ES-I3 (cell line): ENCODE data around the gene MOGAT3.

ENCODE experiments used
- H3K36me3 ChIP-seq: 2 replicates; pipeline ENCODE4 v1.6.1; 2013; ENCODE audit warnings: mild to moderate bottlenecking, low read length, control low read depth, moderate library complexity; ENCODE audit not compliant: insufficient read depth
- H3K4me1 ChIP-seq: 2 replicates; pipeline ENCODE4 v1.6.1; 2013; ENCODE audit warnings: mild to moderate bottlenecking, control low read depth, low read length; ENCODE audit not compliant: insufficient read depth
- H3K9ac ChIP-seq: 2 replicates; pipeline ENCODE4 v1.6.1; 2013; ENCODE audit warnings: low read depth, mild to moderate bottlenecking, low read length, moderate library complexity
- H3K9me3 ChIP-seq: 2 replicates; pipeline ENCODE4 v1.6.1; 2013; ENCODE audit warnings: mild to moderate bottlenecking, low read length, moderate library complexity; ENCODE audit not compliant: control insufficient read depth, insufficient read depth

MOGAT3 gene

DNA sequence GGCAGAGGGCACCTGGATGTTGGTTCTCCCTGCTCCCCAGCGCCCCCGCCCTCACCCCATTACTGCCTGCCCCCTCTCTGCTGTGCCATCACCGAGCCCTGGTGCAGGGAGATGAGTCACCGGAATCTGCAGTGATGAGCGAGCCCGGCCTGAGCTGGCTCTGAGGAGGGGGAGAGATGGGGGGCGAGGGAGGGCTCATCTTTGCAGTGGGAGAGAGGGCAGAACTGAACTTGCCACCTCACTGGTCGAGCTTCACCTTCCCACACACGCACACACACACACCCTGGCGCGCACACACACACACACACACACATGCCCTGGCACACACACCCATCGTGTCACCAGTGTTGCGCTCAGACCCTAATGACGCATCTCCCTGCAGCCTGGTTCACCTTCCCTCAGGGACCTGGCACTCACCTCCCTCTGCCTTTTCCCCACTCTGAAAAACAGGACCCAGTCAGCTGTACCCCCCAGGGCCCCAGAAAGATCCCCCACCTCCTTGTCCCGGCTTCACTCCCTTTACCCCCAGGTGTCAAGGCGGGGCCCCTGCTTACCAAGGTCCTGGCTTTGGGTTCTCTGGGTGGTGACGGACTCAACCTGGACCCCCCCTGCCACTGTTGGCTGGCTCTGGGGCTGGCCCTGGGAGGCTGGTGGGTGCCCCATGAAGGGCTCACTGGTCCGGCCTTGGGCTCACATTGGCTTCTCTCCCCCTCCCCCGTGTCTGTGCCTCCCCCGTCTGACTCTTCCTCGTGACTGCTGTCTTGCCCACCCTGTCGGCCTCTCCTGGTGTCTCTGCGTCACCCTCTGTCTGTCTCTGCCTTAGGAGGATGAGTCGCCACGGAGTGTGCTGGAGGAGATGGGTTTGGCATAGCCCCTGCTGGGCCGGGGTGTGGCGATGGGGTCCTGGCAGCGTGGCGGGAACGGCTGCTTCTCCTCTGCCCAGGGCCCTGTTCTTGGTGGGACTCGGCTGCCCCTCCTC is 40.9 kb downstream of the MOGAT3 start:
- H3K36me3 ChIP-seq: 0 out of 2 replicates have a peak, but pooled peaks cover 4% of the 10 kb centered on the region
- no peaks in the 10 kb centered on the region for H3K9me3 ChIP-seq
- H3K9ac ChIP-seq: peak overlapping the region; percentile 25; the same call in 1 of the 2 replicates
- peaks cover 46% of the 10 kb centered on the region for H3K4me1 ChIP-seq

DNA sequence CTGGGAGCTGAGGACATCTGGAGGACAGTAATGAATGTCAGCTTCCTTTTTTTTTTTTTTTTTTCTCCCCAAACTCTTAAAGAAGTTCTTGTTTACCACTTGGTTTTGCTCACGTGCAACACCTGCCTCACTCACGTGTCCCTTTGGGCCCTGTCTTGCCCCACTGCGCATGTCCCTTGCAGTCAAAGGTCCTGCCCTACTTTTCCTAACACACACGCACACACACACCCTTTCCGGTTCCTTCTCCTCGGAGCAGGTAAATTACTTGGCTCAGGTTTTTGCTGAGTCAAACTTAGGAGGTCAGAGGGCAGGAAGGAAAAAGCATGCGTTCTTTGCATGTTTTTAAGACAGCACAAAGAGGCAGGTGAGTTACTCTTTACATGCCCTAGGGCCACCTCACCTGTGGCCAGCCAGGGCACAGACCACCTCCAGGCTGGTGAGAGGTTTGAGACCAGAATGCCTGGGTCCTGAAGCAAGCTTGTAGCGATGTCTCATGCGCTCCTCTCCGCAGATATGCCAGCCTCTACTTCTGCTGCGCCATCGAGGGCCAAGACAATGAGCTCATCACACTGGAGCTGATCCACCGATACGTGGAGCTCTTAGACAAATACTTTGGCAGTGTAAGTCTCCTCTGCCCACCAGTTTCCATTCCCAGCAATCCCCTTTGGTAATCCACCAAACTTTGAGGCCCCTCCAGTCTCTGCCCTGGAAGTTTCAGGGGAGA is 43.8 kb downstream of the MOGAT3 start:
- Histone ChIP-seq H3K4me1 (peaks cover 46% of the 10 kb centered on the region), H3K9ac (no peak overlapping the region), H3K9me3 (no peaks in the 10 kb centered on the region), H3K36me3 (0 out of 2 replicates have a peak, but pooled peaks cover 4% of the 10 kb centered on the region)

DNA sequence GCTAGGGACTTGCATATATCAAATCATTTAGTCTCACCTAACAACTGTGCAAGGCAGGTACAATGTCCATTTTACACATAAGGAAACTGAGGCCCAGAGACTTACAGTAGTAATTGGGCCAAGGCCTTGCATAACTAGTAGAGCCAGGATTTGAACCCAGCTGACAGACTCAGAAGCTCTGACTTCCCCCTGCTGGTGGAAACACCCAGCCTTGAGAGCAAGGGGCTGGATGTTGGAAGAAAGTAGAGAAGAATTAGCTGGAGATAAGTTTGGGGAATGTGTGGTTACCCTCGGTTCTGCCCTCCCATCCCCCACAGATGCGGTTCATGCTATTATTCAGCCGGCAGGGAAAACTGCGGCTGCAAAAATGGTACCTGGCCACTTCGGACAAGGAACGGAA is 44.6 kb downstream of the MOGAT3 start:
- H3K9me3 ChIP-seq: no peaks in the 10 kb centered on the region
- 0 out of 2 replicates have a peak, but pooled peaks cover 4% of the 10 kb centered on the region for H3K36me3 ChIP-seq
- H3K4me1 ChIP-seq: peaks cover 42% of the 10 kb centered on the region
- H3K9ac ChIP-seq: no peak overlapping the region

DNA sequence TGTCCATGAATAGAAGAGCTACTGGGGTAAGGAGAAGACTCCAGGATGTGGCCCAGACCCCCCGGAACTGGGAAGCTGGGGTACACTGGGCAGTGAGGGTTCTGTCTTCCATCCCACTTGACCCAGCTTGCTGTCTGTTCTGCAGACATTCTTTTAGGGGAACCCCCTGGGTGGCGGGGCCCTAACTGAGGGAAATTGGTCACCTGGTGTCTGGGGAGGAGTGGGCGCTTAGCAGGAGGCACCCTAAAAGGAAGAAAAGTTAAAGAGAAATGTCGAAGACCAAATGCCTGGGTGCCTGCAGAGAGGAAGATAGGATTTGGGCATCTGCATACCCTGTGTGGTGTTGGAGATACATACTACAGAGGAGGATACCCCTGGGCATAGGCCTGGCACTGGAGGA is 45.5 kb downstream of the MOGAT3 start:
- Histone ChIP-seq H3K36me3 (0 out of 2 replicates have a peak, but pooled peaks cover 4% of the 10 kb centered on the region), H3K9ac (peak overlapping the region; percentile 84), H3K4me1 (peaks cover 34% of the 10 kb centered on the region), H3K9me3 (no peaks in the 10 kb centered on the region)

DNA sequence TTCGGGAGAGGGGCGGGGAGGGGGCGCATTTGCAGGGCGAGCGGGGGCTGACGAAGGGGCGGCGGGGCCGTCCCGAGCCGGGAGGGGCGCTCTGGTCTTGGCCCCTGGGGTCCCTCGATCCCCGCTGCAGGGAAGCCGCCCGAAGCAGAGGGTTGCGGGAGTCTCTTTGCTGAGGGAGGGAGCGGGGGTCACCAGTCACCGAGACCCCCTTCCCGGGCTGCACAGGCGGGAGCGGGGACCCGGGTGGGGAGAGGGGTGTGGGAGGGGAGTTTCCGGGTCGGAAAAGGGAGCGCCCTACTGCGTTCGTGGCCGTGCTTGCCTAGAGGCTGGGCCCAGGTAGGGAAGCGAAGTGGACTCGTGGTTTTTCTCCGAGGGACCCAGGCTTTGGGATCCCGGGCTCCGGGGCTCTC is 46.1 kb downstream of the MOGAT3 start:
- peak overlapping the region; percentile 84 for H3K9ac ChIP-seq
- no peaks in the 10 kb centered on the region for H3K9me3 ChIP-seq
- 0 out of 2 replicates have a peak, but pooled peaks cover 4% of the 10 kb centered on the region for H3K36me3 ChIP-seq
- peaks cover 28% of the 10 kb centered on the region for H3K4me1 ChIP-seq

DNA sequence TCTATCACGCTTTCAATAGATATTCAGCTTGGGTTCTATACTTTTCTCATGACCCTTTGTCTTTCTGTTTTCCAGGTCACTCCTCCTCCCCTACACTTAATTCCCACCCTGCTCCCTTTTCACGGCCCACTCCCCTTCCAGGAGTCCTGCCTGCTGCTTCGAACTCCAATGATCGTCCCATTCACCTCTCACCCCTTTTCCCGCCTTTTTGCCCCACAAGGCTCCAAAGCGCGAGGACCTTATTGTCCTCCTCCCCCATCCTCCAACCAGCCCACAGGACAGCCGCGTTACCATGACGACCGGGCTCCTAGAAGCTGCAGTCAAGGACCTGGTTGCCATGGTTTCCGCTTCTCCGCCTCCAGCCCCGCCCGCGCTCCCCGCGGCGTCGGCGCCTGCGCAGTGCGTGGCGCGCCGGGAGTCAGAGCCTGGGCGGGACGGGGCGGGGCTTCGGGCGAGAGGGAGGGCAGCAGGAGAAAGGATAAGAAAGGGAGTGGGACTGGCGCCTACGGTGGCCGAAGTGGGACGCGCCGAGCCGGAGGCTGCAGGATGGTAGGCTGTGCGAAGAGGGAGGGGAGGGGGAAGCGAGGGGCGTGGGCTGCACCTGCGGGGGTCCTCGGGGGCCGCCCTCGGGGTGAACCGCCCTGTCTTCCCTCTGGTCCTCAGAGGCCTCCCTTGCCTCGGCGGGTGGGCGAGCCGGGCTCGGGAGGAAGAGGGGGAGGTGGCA is 46.7 kb downstream of the MOGAT3 start, which contains the start of gene AP1S1:
TSS of gene AP1S1 (plus strand) at position 508 of the 724 bp plus-strand sequence. CDS start at position 547, 39 bp downstream.
- Histone ChIP-seq H3K9me3 (no peaks in the 10 kb centered on the region), H3K4me1 (peaks cover 25% of the 10 kb centered on the region), H3K36me3 (0 out of 2 replicates have a peak, but pooled peaks cover 4% of the 10 kb centered on the region), H3K9ac (peak within 1 kb of the TSS; percentile 84)

DNA sequence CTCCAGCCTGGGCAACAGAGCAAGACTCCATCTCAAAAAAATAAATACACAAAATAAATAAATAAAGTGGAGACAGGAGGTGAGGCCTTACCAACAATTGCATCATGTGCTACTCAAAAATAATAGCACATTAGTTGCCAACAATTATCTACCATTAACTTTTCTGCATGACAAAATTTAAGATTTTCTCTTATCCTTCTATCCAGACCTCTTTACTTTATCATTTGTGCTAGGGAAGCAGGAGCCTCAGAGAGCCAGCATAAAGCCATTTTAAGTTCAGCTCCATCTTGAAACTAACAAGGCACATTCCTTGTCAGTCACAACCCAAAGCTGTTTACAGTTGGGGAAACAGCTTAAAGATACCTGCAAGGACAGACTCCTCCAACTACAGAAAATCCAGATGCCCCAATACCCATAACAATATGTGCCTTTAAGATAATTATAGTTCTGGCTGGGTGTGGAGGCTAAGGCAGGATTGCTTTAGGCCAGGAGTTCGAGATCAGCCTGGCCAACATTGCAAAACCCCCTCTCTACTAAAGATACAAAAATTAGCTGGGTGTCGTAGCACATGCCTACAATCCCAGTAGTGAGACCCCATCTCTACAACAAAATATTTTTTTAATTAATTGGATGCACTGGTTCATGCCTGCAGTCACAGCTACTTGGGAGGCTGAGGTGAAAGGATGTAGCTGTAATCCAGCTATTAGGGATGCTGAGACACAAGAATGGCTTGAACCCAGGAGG is 48.8 kb downstream of the MOGAT3 start:
- Histone ChIP-seq H3K4me1 (peaks cover 17% of the 10 kb centered on the region), H3K9ac (no peak overlapping the region), H3K36me3 (no peaks in the 10 kb centered on the region), H3K9me3 (no peaks in the 10 kb centered on the region)
